Measurements from ENCODE around the gene NEK7.

Gene NEK7

GRCh38 chr1:198156745-198157240, at the start of gene NEK7:
NEK7 (plus strand) TSS chr1:198156998; CDS start chr1:198232581, 75,583 bp downstream.
- peaks cover 44% of the 10 kb centered on the region for H3K4me1 Mint-ChIP-seq (ENCODE audit: low read depth)
- H3K9me3 Mint-ChIP-seq, result no peaks in the 10 kb centered on the region
- peak within 1 kb of the TSS; percentile 93 for H3K4me3 Mint-ChIP-seq
- peaks cover 17% of the 10 kb centered on the region for H3K36me3 Mint-ChIP-seq (ENCODE audit: low read depth)
- intact Hi-C loops (cut with micrococcal nuclease), result loop anchor here (5.0 to 10.0 kb wide), 3 partner anchors 76 to 308 kb away; partner anchors contain the start of gene LHX9
- no peaks in the 10 kb centered on the region for H3K27me3 Mint-ChIP-seq
- peak within 1 kb of the TSS; percentile 93 for H3K27ac Mint-ChIP-seq

- Mint-ChIP-seq H3K9me3 (no peaks in the 10 kb centered on the region), H3K27me3 (no peaks in the 10 kb centered on the region), H3K36me3 (ENCODE audit: low read depth) (no peaks in the 10 kb centered on the region), H3K27ac (no peak overlapping the region), H3K4me3 (no peak overlapping the region), H3K4me1 (ENCODE audit: low read depth) (no peaks in the 10 kb centered on the region)
- intact Hi-C loops (cut with micrococcal nuclease), result no loop called here
These were observed 49.7 kb upstream of the NEK7 start for GRCh38 chr1:198107091-198107501.

DNA sequence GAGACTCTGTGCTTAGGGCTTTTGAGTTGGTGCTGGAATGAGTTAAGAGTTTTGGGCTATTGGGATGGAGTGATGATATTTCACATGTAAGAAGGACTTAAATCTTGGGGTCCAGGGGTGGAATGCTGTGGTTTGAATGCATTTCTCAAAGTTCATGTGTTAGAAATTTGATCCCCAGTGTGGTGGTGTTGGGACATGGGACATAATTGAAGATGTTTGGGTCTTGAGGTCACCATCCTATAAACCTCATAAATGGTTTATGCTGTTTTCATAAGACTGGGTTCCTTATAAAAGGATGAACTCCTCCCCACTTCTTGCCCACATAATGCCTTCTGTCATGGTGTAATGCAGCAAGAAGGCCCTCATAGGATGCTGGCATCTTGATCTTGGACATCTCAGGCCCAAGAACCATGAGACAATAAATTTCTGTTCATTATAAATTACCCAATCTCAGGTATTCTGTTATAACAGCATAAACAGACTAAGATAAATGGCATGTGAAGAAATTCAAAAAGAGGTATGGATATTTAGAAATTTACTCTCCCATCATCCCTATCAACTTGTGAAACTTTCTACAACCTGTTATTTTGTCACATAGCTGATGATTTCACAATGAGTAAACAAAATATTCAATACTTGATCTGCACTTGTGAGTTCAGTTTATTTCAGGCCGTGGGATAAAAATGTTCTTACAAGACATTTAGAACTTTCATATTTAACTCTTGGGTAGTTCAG, 48.0 kb upstream of the NEK7 start:
- Mint-ChIP-seq H3K4me1 (ENCODE audit: low read depth) (no peaks in the 10 kb centered on the region), H3K27ac (no peak overlapping the region), H3K27me3 (no peaks in the 10 kb centered on the region), H3K36me3 (ENCODE audit: low read depth) (no peaks in the 10 kb centered on the region), H3K9me3 (no peaks in the 10 kb centered on the region), H3K4me3 (no peak overlapping the region)
- intact Hi-C loops (cut with micrococcal nuclease), result no loop called here

DNA sequence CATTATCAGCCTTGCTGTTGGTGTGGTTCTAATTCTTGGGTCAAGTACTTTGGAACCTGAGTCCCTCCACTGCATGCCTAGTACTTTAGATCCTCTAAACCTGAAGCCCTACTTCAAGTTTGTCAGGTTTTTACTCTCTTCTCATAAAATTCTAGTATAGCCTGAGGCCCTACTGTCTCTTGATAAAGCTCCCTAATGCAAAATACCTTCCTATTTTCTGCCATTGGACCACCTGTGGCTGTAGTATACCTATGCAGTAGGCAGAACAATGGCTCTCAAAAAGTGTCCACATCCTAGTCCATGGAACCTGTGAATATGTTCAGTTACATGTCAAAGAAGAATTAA, 47.5 kb upstream of the NEK7 start:
- Mint-ChIP-seq H3K36me3 (ENCODE audit: low read depth) (no peaks in the 10 kb centered on the region), H3K4me3 (no peak overlapping the region), H3K27ac (no peak overlapping the region), H3K27me3 (no peaks in the 10 kb centered on the region), H3K9me3 (no peaks in the 10 kb centered on the region), H3K4me1 (ENCODE audit: low read depth) (no peaks in the 10 kb centered on the region)
- intact Hi-C loops (cut with micrococcal nuclease), result no loop called here

DNA sequence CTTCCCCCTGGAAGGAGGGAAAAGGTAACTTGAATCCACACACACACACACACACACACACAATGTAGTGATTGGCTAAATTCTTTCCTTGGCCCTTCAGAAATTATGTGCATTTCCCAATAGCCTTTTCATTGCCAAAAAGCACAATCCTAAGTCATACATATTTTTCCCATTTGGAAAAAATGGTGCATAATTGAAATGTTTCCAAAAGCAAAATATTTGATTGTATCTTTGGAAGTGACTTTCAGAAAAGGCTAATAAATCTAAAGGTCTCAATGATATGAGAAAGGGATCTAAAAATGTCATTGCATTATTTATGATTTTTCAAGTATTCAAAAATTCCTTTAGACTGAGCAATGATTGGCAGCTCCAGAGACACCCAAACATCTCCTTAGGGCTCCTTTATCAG, 43.5 kb upstream of the NEK7 start:
- Mint-ChIP-seq H3K4me3 (no peak overlapping the region), H3K4me1 (ENCODE audit: low read depth) (no peaks in the 10 kb centered on the region), H3K27ac (no peak overlapping the region), H3K36me3 (ENCODE audit: low read depth) (no peaks in the 10 kb centered on the region), H3K9me3 (no peaks in the 10 kb centered on the region), H3K27me3 (no peaks in the 10 kb centered on the region)
- intact Hi-C loops (cut with micrococcal nuclease), result no loop called here

GRCh38 chr1:198116069-198116468, 40.7 kb upstream of the NEK7 start:
- Mint-ChIP-seq H3K27ac (no peak overlapping the region), H3K36me3 (ENCODE audit: low read depth) (no peaks in the 10 kb centered on the region), H3K27me3 (no peaks in the 10 kb centered on the region), H3K4me1 (ENCODE audit: low read depth) (no peaks in the 10 kb centered on the region), H3K4me3 (no peak overlapping the region), H3K9me3 (no peaks in the 10 kb centered on the region)
- intact Hi-C loops (cut with micrococcal nuclease), result no loop called here

- intact Hi-C loops (cut with micrococcal nuclease), result no loop called here
- H3K27me3 Mint-ChIP-seq, result no peaks in the 10 kb centered on the region
- no peak overlapping the region for H3K27ac Mint-ChIP-seq
- H3K9me3 Mint-ChIP-seq, result no peaks in the 10 kb centered on the region
- H3K4me3 Mint-ChIP-seq, result no peak overlapping the region
- H3K36me3 Mint-ChIP-seq (ENCODE audit: low read depth), result no peaks in the 10 kb centered on the region
- no peaks in the 10 kb centered on the region for H3K4me1 Mint-ChIP-seq (ENCODE audit: low read depth)
These were observed 40.3 kb upstream of the NEK7 start for GRCh38 chr1:198116469-198116868.

DNA sequence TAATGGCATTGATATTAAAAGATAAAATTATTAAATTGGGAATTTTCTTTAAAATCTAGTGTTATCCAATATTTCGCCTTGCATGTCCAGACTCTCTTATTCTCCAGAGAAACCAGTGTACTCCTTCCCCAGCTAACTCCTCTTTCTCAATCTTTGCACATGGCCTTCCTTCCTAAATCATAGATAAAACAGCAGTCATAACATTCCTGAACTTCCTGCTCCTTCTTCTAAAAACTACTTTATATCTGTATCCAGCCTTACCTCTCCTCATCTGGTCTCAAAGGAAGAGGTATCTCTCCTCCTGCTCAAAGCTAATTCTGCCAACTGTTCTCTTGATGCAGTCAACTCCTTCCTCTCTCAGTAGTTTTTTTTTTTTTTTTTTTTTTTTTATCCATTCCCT, 39.5 kb upstream of the NEK7 start:
- Mint-ChIP-seq H3K9me3 (no peaks in the 10 kb centered on the region), H3K4me1 (ENCODE audit: low read depth) (no peaks in the 10 kb centered on the region)
- intact Hi-C loops (cut with micrococcal nuclease), result no loop called here

GRCh38 chr1:198118134-198118533, 38.7 kb upstream of the NEK7 start:
- Mint-ChIP-seq H3K27me3 (no peaks in the 10 kb centered on the region), H3K4me3 (no peak overlapping the region), H3K9me3 (no peaks in the 10 kb centered on the region), H3K4me1 (ENCODE audit: low read depth) (no peaks in the 10 kb centered on the region), H3K36me3 (ENCODE audit: low read depth) (no peaks in the 10 kb centered on the region), H3K27ac (no peak overlapping the region)
- intact Hi-C loops (cut with micrococcal nuclease), result no loop called here

More for the DNA sequence above, 39.5 kb upstream of the NEK7 start:
- Mint-ChIP-seq H3K4me3 (no peak overlapping the region), H3K36me3 (ENCODE audit: low read depth) (no peaks in the 10 kb centered on the region), H3K27me3 (no peaks in the 10 kb centered on the region), H3K27ac (no peak overlapping the region)

GRCh38 chr1:198119906-198120305, 36.9 kb upstream of the NEK7 start:
- Mint-ChIP-seq H3K9me3 (no peaks in the 10 kb centered on the region), H3K4me3 (no peak overlapping the region), H3K27ac (no peak overlapping the region), H3K4me1 (ENCODE audit: low read depth) (no peaks in the 10 kb centered on the region), H3K36me3 (ENCODE audit: low read depth) (no peaks in the 10 kb centered on the region), H3K27me3 (no peaks in the 10 kb centered on the region)
- intact Hi-C loops (cut with micrococcal nuclease), result no loop called here

DNA sequence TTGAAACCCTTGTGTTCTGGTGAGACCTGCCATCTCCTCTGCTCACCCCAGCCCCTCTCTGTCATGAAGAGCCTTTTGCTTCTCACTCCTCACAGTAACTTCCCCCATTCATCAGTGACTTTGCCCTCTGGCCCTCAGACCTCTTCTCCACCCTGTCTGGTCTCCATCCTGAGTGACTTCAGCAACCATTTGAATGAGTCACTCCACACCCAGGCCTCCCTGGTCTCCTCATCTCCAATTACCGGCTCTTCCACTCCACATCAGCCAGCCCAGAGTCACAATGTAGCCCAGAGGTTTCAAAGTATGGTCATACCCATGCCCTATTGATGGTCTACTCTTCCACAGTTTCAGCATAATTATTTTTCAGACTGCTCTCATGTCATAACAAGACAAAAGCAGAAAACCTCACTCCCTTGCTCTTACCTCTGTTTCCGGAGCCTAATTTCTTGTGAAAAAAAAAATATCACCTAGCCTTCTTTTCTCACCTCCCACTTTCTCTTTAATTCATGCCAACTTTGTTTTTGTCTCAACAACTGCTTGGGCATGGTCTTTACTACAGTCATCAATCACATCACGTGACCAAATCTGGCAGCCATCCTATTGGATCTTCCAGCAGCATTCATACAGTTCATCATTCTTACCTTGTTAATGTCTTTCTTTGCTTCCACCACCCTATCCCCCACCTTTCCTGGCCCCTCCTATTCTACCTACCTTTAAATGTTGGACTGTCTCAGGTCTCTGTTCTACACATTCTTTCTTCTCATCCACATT, 35.6 kb upstream of the NEK7 start:
- intact Hi-C loops (cut with micrococcal nuclease), result no loop called here
- Mint-ChIP-seq H3K27ac (no peak overlapping the region), H3K4me1 (ENCODE audit: low read depth) (no peaks in the 10 kb centered on the region), H3K27me3 (no peaks in the 10 kb centered on the region), H3K36me3 (ENCODE audit: low read depth) (no peaks in the 10 kb centered on the region), H3K4me3 (no peak overlapping the region), H3K9me3 (no peaks in the 10 kb centered on the region)

- intact Hi-C loops (cut with micrococcal nuclease), result no loop called here
- no peaks in the 10 kb centered on the region for H3K4me1 Mint-ChIP-seq (ENCODE audit: low read depth)
- H3K27me3 Mint-ChIP-seq, result no peaks in the 10 kb centered on the region
- H3K9me3 Mint-ChIP-seq, result no peaks in the 10 kb centered on the region
- no peak overlapping the region for H3K4me3 Mint-ChIP-seq
- H3K27ac Mint-ChIP-seq, result no peak overlapping the region
- no peaks in the 10 kb centered on the region for H3K36me3 Mint-ChIP-seq (ENCODE audit: low read depth)
These were observed 34.1 kb upstream of the NEK7 start for GRCh38 chr1:198122693-198123092.

- H3K4me3 Mint-ChIP-seq, result no peak overlapping the region
- no peaks in the 10 kb centered on the region for H3K4me1 Mint-ChIP-seq (ENCODE audit: low read depth)
- no peaks in the 10 kb centered on the region for H3K36me3 Mint-ChIP-seq (ENCODE audit: low read depth)
- H3K27me3 Mint-ChIP-seq, result no peaks in the 10 kb centered on the region
- H3K27ac Mint-ChIP-seq, result no peak overlapping the region
- intact Hi-C loops (cut with micrococcal nuclease), result no loop called here
- no peaks in the 10 kb centered on the region for H3K9me3 Mint-ChIP-seq
These were observed 33.7 kb upstream of the NEK7 start for GRCh38 chr1:198123133-198123532.

DNA sequence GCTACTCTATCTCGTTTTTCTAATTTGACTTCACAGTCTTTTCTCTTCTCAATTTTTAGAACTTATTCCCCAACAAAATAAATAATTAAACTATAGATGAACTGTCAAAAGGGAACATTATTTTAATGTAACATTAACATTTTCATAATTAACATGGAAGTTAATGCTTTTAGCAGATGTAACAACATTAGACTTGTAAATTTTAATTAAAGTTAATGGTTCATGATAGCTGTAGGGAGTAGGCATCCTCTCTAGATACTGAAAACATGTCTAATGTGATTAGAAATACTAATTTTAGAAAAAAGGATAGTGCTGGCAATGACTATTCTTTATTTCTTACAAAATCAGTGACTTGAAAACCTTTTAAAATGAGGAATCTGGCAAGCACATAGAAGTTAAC, 32.1 kb upstream of the NEK7 start:
- Mint-ChIP-seq H3K27ac (no peak overlapping the region), H3K9me3 (no peaks in the 10 kb centered on the region), H3K4me1 (ENCODE audit: low read depth) (no peaks in the 10 kb centered on the region), H3K36me3 (ENCODE audit: low read depth) (no peaks in the 10 kb centered on the region), H3K4me3 (no peak overlapping the region), H3K27me3 (no peaks in the 10 kb centered on the region)
- intact Hi-C loops (cut with micrococcal nuclease), result no loop called here
